Epithelial cell of prostate (primary cell): ENCODE measurements around the gene PPP2R5C.
A peak's percentile ranks its signal among the peaks of the same experiment; 100 is the strongest.

Source experiments
- DNase-seq: peaks from one replicate; pipeline ENCODE4 v3.0.0-alpha.2; 2011; ENCODE audit warnings: low read depth, low spot score
- H3K27ac ChIP-seq: fragments of 450-650 bp; 2 replicates; pipeline ENCODE4 v1.5.1; 2017; ENCODE audit warnings: mild to moderate bottlenecking

The PPP2R5C gene

GRCh38 chr14:101929096-101929495, 167.6 kb downstream of the PPP2R5C start:
- DNase-seq = no peak
- no peak overlapping the region for H3K27ac ChIP-seq

DNA sequence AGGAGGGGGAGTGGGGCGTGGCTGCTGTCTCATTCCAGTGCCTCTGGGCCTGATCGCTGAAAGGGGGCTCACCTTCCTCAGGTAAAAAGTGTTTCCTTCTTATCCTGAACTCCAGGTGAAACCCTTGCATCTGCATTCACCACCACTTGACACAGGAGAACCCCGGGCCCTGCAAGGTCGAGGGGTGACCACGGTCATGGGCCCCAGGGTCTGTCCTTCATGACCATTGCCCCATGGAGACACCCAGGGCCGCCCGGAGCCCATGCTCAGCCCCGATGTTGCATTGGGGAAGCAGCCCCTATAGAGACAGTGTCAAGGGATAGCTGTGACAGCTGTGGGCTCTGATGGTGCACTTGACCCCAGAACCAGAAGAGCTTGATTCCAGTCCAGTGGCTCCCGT, 168.4 kb downstream of the PPP2R5C start:
- no peak overlapping the region for H3K27ac ChIP-seq
- DNase-seq = no peak

DNA sequence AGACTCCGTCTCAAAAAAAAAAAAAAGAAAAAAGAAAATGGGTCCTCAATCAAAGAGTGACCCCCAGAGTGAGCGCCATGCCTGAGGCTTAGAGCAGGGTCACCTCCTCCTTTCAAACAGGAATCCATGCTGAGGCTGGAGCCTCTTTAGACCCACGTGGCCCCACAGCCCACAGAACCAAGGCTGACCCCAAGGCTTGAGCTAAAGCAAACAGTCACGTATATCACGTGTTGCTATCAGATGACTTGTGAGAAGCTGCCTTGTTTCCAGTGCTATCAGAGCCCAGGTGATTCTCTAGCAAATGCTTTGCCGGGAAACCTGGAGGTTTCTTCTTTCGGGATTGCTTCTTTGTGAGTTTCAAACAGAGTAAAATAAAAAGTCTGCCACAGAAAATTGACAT, 171.2 kb downstream of the PPP2R5C start:
- no peak for DNase-seq
- H3K27ac ChIP-seq = no peak overlapping the region

- H3K27ac ChIP-seq = no peak overlapping the region
- no peak for DNase-seq
These were observed 171.7 kb downstream of the PPP2R5C start for GRCh38 chr14:101933209-101933608.

DNA sequence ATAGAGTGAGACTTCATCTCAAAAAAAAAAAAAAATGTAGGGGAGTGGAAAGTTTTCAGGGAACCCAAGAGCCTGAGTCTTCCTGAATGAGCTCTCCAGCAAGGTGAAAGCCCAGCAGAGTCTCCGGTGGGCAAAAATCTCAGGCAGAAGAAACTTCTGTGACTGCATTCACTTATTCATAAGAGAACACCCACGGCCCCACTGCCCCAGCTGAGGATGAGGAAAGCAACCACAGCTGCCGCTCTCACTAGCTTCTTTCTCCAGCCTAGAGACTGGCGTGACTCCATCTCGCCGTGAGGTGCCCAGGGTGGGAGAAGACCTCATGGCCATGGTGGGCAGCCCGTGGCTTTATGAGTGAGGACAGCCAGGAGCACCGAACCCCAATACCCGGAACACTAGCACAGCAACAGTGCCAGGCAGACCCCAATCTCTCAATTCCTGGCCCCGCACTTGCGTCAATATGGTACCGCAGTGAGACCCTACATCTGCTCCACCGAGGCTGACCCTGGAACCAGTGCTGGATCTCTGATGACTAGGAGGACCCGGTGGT, 173.2 kb downstream of the PPP2R5C start:
- H3K27ac ChIP-seq = no peak overlapping the region
- no peak for DNase-seq

GRCh38 chr14:101937926-101938767, 176.6 kb downstream of the PPP2R5C start:
- no peak for DNase-seq
- no peak overlapping the region for H3K27ac ChIP-seq

DNA sequence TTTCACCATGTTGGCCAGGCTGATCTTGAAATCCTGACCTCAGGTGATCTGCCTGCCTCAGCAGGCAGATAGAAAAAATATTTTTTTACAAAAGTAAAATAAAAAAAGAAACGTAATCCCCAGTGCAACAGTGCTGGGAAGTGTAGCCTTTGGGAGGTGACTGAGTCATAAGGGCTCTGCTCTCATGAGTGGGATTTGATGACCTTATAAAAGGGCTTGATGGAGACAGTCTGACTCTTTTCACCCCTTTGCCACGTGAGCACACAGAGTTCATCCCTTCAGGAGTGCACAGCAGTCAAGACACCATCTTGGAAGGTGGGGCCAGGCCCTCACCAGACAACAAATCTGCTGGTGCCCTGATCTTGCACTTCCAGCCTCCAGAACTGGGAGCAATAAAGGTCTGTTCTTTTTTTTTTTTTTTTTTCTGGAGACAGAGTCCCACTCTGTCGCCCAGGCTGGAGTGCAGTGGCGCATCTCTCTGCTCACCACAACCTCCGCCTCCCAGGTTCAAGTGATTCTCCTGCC, 178.2 kb downstream of the PPP2R5C start:
- DNase-seq = no peak
- no peak overlapping the region for H3K27ac ChIP-seq

GRCh38 chr14:101944451-101944850, 182.9 kb downstream of the PPP2R5C start:
- DNase-seq = no peak
- H3K27ac ChIP-seq = no peak overlapping the region

DNA sequence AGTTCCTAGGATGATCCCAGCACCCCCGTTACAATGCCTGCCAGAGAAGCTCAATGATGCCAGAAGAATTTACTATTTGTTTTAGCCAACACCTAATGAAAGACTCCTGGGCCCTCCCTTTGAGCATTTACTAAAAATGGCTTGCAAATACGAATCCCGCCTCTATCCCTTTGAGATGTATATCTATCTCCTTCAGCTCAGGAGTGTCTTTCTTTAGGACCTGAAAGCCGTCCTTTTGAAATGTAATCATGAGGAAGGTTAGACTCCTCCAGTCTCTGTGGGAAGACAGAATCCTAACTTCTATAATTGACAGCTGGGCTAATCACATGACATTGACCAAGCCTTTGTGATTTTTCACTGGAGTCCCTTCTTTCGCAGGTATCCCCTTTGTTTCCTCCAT, 183.7 kb downstream of the PPP2R5C start:
- DNase-seq = no peak
- H3K27ac ChIP-seq = no peak overlapping the region

DNA sequence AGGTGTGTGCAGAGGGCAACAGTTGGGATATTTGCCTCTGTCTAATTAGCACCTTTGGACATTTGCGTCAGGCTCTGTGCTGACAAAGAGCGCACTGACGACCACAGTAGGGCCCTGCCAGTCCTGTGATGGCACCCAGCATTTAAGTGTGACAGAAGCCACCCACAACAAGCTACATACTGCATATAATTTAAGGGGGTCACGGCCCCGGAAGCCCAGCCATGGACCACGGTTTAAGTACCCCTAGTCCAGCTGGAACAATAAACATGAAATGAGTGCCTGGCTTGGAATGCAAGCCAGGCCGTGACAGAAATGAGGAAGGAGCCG, 186.0 kb downstream of the PPP2R5C start:
- no peak for DNase-seq
- peak overlapping the region; percentile 97 for H3K27ac ChIP-seq

- DNase-seq = peak; percentile 99
- peak overlapping the region; percentile 97 for H3K27ac ChIP-seq
These were observed 186.6 kb downstream of the PPP2R5C start for GRCh38 chr14:101947904-101948665.

DNA sequence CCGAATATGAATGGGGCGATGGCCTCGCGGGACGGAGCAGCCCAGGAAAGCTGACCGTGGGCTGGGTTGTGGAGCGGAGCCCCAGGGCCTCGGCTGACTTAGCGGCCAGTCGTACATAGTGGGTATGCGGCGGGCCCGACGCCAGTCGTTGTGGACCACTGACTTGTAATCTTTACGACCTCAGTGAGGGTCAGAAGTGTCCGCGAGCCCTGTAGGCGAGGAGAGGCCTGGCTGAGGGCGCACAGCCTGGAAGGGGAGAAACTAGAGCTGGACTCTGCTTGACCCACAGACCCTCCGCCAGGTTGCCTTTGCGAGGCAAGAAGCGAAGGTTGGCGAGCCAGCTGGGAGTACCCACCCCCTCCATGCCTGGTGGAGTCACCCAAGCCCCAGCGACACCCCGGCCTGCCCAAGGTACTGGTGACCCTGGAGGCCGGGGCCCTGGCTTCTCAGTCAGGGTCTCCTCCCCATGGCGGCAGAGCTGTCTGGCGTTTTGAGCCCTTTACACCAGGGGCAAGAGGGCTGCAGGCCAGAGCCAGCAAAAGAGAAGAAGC, 187.2 kb downstream of the PPP2R5C start:
- DNase-seq = no peak
- peak overlapping the region; percentile 97 for H3K27ac ChIP-seq

- no peak for DNase-seq
- H3K27ac ChIP-seq = no peak overlapping the region
These were observed 188.6 kb downstream of the PPP2R5C start for GRCh38 chr14:101950100-101950499.

- H3K27ac ChIP-seq = no peak overlapping the region
- no peak for DNase-seq
These were observed 189.2 kb downstream of the PPP2R5C start for GRCh38 chr14:101950516-101951215.

DNA sequence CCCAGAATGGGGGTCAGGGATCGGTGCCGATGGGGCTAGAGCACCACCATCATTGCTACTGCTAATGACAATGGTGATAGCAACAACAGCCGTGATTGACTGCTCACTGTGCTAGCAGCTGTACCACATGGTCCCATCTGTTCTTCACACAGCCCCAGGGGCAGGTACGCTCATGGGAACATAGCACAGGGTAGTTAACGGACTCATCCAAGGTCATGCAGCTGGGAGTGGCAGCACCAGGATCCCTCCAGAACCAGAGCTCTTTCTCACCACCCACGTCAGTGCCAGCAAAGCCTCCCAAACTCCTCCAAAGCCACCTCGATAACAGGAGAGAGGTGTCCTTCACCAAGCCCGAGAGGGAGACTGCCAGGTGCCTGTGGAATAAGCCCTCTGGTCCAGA, 191.6 kb downstream of the PPP2R5C start:
- no peak for DNase-seq
- H3K27ac ChIP-seq = no peak overlapping the region

DNA sequence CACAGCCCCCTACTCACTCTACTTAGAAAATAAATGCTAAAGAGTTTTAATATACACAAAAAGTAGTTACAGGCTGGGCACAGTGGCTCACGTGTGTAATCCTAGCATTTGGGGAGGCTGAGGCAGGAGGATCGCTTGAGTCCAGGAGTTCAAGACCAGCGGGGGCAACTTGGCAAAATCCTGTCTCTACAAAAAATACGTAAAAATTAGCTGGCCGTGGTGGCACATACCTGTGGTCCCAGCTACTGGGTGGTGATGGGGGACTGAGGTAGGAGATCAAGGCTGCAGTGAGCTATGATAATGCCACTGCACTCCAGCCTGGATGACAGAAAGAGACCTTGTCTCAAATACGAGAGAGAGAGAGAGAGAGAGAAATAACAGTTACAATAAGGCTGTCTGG, 193.0 kb downstream of the PPP2R5C start:
- no peak overlapping the region for H3K27ac ChIP-seq
- DNase-seq = no peak

DNA sequence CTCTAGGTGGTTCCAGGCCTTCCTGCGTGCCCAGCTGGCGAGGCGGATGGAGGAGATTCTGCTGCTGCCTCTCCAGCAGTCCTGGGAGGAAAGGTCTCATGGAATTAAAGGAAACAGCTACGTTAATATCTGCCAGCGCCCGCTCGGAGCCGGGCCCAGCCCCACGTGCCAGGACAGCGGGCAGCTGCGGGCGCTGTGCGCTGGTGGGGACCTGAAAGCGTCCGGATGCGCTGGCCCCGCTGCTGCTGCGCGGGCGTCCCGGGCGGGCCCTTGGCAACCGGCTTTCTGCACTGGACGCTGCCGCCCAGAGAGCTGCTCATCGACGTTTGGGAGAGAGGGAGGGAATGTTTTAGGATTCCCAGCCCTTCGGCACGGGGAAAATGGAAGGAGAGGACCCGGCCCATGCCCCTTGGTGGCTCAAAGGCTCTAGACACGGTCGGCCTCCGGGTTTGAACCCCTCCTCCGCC, 194.2 kb downstream of the PPP2R5C start:
- no peak overlapping the region for H3K27ac ChIP-seq
- no peak for DNase-seq

- DNase-seq = no peak
- no peak overlapping the region for H3K27ac ChIP-seq
These were observed 194.8 kb downstream of the PPP2R5C start for GRCh38 chr14:101956179-101956885.

DNA sequence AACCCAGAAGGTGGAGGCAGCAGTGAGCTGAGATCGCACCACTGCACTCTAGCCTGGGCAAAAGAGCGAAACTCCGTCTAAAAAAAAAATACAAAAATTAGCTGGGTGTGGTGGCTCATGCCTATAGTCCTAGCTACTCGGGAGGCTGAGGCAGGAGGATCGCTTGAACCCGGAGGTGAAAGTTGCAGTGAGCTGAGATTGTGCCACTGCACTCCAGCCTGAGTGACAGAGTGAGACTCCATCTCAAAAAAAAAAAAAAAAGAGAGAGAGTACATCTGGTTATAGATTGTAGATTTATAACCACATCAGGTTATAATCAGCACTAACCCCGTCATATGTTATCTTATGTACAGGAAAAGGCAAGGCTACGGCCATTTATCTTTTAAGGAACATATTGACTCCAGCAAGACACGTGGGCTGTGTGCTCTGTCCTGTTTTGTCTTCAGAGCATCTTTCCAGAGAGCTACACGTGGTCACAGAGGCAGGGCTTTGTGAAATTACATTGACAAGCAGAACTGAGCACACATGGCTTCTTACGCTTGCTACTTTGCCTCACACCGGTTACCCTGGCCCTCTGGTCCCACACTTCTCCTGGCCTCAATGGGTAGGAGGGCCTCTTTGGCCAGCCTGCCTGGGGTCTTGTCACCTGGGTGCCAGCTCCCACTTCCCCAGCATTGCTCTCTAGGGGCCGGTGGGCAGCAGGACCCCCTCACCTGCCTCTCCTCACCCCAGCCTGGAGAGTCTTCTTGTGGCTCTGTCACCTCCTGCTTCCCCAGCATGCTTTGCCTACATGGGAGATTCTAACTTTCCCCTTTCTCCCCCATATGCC, 196.1 kb downstream of the PPP2R5C start:
- no peak for DNase-seq
- H3K27ac ChIP-seq = no peak overlapping the region
